Panc1 (cell line): ENCODE data around the gene TWIST2.

ENCODE experiments used
- CTCF ChIP-seq: fragments of 450-650 bp; IDR thresholded peaks from 2 replicates; pipeline ENCODE4 v1.5.1; 2017; ENCODE audit warnings: mild to moderate bottlenecking
- POLR2AphosphoS5 ChIP-seq: IDR thresholded peaks from 2 replicates; pipeline ENCODE4 v1.6.1; 2012; ENCODE audit warnings: mild to moderate bottlenecking, low read depth, low read length, moderate library complexity
- REST ChIP-seq, 2 experiments: IDR thresholded peaks; 2 replicates each; pipeline ENCODE4 v1.6.1; 2011 to 2012; ENCODE audit warnings: low read depth in 2 of 2, control low read depth in 1 of 2, low read length in 1 of 2, mild to moderate bottlenecking in 1 of 2, moderate library complexity in 1 of 2; ENCODE audit not compliant: insufficient read depth in 1 of 2
- SIN3A ChIP-seq: IDR thresholded peaks from 2 replicates; pipeline ENCODE4 v1.6.1; 2012; ENCODE audit warnings: low read depth, mild to moderate bottlenecking, low read length, moderate library complexity, borderline replicate concordance; ENCODE audit not compliant: insufficient read depth
- TCF7L2 ChIP-seq: IDR thresholded peaks from 2 replicates; pipeline ENCODE4 v1.6.1; 2011; ENCODE audit warnings: mild to moderate bottlenecking, low read depth, low read length, inconsistent platforms

GRCh38 chr2:238818561-238818960 is 29.3 kb upstream of the TWIST2 start:
- TF ChIP-seq CTCF: no peak
- no peak for TF ChIP-seq REST (IDR thresholded peaks at IDR 0.05; ENCODE audit: insufficient read depth in 1 of 2, low read depth in 2 of 2, low read length in 1 of 2)
- TF ChIP-seq POLR2AphosphoS5: no peak
- no peak for TF ChIP-seq SIN3A
- no peak for TF ChIP-seq TCF7L2
